Kidney (tissue), 14 donors: ENCODE results near the gene PTPRK. TPM values are rescaled to one million over a fixed set of nuclear protein-coding genes. Genes with fewer than 3 reads are reported as not detected.

Experiments
- DNase-seq, 5 donors: peaks; one replicate each; pipeline ENCODE4 v3.0.0-alpha.2; 2013 to 2020
- FAIRE-seq: peaks from 2 replicates; lab custom pipeline; 2012; peaks lifted over from hg19 to GRCh38; lab: Jason Lieb, UNC
- H3K27ac ChIP-seq, 2 donors: one replicate each; pipeline ENCODE4 v1.7.0; 2013; ENCODE audit warnings: low read depth in 2 of 2, low read length in 2 of 2, inconsistent platforms in 1 of 2
- H3K27me3 ChIP-seq: one replicate; pipeline ENCODE4 v1.7.1; 2013; ENCODE audit warnings: low read length, inconsistent platforms; ENCODE audit not compliant: control insufficient read depth, insufficient read depth
- H3K36me3 ChIP-seq, 3 donors: one replicate each; pipeline versions ENCODE4 v1.7.0 to v1.7.1; 2013; ENCODE audit warnings: low read length in 3 of 3, control low read depth in 1 of 3, inconsistent platforms in 1 of 3; ENCODE audit not compliant: insufficient read depth in 3 of 3, control insufficient read depth in 2 of 3
- H3K4me1 ChIP-seq, 3 donors: one replicate each; pipeline versions ENCODE4 v1.7.0 to v1.7.1; 2013; ENCODE audit warnings: low read length in 3 of 3, inconsistent platforms in 1 of 3, low read depth in 1 of 3; ENCODE audit not compliant: control insufficient read depth in 2 of 3, insufficient read depth in 2 of 3
- H3K4me3 ChIP-seq, 3 donors: one replicate each; pipeline versions ENCODE4 v1.7.0 to v1.8.1; 2013; ENCODE audit warnings: low read length in 3 of 3, control low read depth in 1 of 3, inconsistent platforms in 1 of 3
- H3K9ac ChIP-seq, 3 donors: one replicate each; pipeline versions ENCODE4 v1.7.0 to v1.7.1; 2013; ENCODE audit warnings: low read length in 3 of 3, control low read depth in 1 of 3, inconsistent platforms in 1 of 3
- H3K9me3 ChIP-seq, 3 donors: one replicate each; pipeline versions ENCODE4 v1.7.0 to v1.7.1; 2013; ENCODE audit warnings: low read length in 3 of 3, control low read depth in 1 of 3, inconsistent platforms in 1 of 3; ENCODE audit not compliant: control insufficient read depth in 2 of 3, insufficient read depth in 1 of 3
- intact Hi-C: fragments of 100-400 bp; cut with DNase I; formaldehyde crosslinking; loops from one replicate; pipeline ENCODE4 v1.11.1; 2022
- polyA plus RNA-seq: library from polyadenylated mRNA; stranded (reverse); fragments of 350-450 nt; fragmentation: Illumina TruSeq; extraction: RNeasy Lipid Tissue Mini Kit (QIAGEN cat#74804); gene quantifications from one replicate; pipeline ENCODE4 v1.2.3, GENCODE V29; 2014; ENCODE audit warnings: low read depth, low replicate concordance; ENCODE audit not compliant: insufficient read depth
- total RNA-seq: library from RNA; stranded (reverse); fragmentation: NEBNext Ultra II Directional; extraction: Animal tissue kit (Norgen Biotek cat#: 25700); gene quantifications from one replicate; pipeline ENCODE4 v1.2.1, GENCODE V29; 2021
- TF ChIP-seq, protein P1 (sequence below): IDR thresholded peaks from 3 replicates; pipeline ENCODE4 v1.5.1; 2012; ENCODE audit warnings: mild to moderate bottlenecking, moderate library complexity, borderline replicate concordance; ENCODE audit not compliant: insufficient read depth; ENCODE audit errors: extremely low read depth
- donor health status: control.
- donor health status: control.
- donor health status: control.
- donor health status: control.
- donor health status: control.
- donor health status: DM: yes; HTN: yes; CAD: no.
- donor health status: Normal renal cell carcinoma (clear cell type).

Gene PTPRK
- total and polyA plus RNA-seq, 2 donors from 2014 or later, result 9.2 to 72.8 TPM

DNA sequence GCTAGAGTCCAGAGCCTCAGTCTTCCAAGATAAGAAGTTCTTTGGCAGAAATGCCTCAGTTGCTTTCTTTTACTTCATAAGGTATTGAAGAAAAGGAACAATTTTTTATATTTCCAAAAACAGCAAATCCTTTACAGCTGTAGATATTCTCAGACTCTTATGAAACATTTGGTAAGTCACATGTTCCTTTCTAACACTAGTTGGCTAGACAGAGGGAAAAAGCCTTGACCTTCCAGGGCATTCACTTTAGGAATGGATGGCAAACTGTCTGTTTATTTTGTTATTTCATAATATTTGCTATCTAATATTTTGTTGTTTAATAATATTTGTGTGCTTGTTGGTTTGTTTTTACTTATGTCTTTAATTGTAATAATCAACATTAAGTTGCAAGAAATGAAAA, 140.8 kb downstream of the PTPRK start:
- Histone ChIP-seq H3K27ac (no peak overlapping the region), H3K4me3 (no peak overlapping the region), H3K9ac (no peak overlapping the region), H3K4me1 (no peaks in the 10 kb centered on the region), H3K36me3 (no peaks in the 10 kb centered on the region), H3K9me3 (peaks cover 0 to 6% (median 0%) of the 10 kb centered on the region in 3 donors), H3K27me3 (no peaks in the 10 kb centered on the region)
- TF ChIP-seq, protein P1, sequence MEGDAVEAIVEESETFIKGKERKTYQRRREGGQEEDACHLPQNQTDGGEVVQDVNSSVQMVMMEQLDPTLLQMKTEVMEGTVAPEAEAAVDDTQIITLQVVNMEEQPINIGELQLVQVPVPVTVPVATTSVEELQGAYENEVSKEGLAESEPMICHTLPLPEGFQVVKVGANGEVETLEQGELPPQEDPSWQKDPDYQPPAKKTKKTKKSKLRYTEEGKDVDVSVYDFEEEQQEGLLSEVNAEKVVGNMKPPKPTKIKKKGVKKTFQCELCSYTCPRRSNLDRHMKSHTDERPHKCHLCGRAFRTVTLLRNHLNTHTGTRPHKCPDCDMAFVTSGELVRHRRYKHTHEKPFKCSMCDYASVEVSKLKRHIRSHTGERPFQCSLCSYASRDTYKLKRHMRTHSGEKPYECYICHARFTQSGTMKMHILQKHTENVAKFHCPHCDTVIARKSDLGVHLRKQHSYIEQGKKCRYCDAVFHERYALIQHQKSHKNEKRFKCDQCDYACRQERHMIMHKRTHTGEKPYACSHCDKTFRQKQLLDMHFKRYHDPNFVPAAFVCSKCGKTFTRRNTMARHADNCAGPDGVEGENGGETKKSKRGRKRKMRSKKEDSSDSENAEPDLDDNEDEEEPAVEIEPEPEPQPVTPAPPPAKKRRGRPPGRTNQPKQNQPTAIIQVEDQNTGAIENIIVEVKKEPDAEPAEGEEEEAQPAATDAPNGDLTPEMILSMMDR, result no peak
- DNase-seq, result no peak
- FAIRE-seq, result no peak
- intact Hi-C loops, result no loop called here

DNA sequence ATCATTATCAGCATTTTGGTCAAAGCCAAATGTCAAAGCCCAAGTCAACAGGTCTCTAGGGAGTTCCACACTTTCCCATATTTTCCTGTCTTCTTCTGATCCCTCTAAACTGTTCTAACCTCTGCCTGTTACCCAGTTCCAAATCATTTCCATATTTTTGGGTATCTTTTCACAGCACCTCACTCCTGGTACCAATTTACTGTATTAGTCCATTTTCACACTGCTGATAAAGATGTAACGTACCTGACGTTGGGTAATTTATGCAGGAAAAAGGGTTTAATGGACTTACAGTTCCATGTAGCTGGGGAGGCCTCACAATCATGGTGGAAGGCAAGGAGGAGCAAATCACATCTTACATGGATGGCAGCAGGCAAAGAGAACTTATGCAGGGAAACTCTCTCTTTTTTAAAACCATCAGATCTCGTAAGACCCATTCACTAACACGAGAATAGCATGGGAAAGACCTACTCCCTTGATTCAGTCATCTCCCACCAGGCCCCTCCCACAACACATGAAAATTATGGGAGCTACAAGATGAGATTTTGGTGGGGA, 143.4 kb downstream of the PTPRK start:
- Histone ChIP-seq H3K9ac (no peak overlapping the region), H3K36me3 (no peaks in the 10 kb centered on the region), H3K4me1 (no peaks in the 10 kb centered on the region), H3K9me3 (peaks cover 0 to 6% (median 0%) of the 10 kb centered on the region in 3 donors), H3K27ac (no peak overlapping the region), H3K4me3 (no peak overlapping the region), H3K27me3 (no peaks in the 10 kb centered on the region)
- DNase-seq (no peak), FAIRE-seq (no peak)
- TF ChIP-seq, protein P1, result no peak
- intact Hi-C loops, result no loop called here

DNA sequence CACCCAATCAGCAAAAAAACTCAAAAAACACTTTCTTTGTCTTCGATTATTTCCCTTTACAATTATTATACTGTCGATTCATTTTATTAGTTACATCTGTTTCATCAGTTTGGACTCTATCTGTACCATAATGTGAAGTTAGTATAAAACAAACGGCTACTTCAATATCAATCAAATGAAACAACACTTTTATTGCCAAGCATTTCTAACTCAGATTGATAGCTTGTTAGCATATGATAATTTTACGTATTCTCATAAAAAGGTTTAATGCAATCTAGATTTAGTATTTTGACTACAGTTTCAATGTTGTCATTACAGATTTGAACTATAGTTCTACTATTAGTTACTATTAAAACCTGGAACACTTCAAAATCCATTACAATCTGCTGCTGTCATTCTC, 149.3 kb downstream of the PTPRK start:
- H3K9ac ChIP-seq, result no peak overlapping the region
- TF ChIP-seq, protein P1, result no peak
- intact Hi-C loops, result no loop called here
- H3K27ac ChIP-seq, result no peak overlapping the region
- H3K9me3 ChIP-seq, result peaks cover 0 to 5% (median 0%) of the 10 kb centered on the region in 3 donors
- no peak overlapping the region for H3K4me3 ChIP-seq
- no peaks in the 10 kb centered on the region for H3K27me3 ChIP-seq
- no peaks in the 10 kb centered on the region for H3K36me3 ChIP-seq
- FAIRE-seq (no peak), DNase-seq (no peak)
- H3K4me1 ChIP-seq, result no peaks in the 10 kb centered on the region

- intact Hi-C loops, result no loop called here
- H3K27ac ChIP-seq, result no peak overlapping the region
- no peak for FAIRE-seq
Measured at GRCh38 chr6:128370072-128370471, 150.3 kb downstream of the PTPRK start.

More at GRCh38 chr6:128370072-128370471, 150.3 kb downstream of the PTPRK start:
- no peak overlapping the region for H3K4me3 ChIP-seq
- H3K9ac ChIP-seq, result no peak overlapping the region
- H3K4me1 ChIP-seq, result no peaks in the 10 kb centered on the region
- no peaks in the 10 kb centered on the region for H3K9me3 ChIP-seq
- no peaks in the 10 kb centered on the region for H3K27me3 ChIP-seq
- H3K36me3 ChIP-seq, result no peaks in the 10 kb centered on the region
- no peak for DNase-seq
- TF ChIP-seq, protein P1, result peak; percentile 5
